ENCODE measurements around the gene PORCN.

DNA sequence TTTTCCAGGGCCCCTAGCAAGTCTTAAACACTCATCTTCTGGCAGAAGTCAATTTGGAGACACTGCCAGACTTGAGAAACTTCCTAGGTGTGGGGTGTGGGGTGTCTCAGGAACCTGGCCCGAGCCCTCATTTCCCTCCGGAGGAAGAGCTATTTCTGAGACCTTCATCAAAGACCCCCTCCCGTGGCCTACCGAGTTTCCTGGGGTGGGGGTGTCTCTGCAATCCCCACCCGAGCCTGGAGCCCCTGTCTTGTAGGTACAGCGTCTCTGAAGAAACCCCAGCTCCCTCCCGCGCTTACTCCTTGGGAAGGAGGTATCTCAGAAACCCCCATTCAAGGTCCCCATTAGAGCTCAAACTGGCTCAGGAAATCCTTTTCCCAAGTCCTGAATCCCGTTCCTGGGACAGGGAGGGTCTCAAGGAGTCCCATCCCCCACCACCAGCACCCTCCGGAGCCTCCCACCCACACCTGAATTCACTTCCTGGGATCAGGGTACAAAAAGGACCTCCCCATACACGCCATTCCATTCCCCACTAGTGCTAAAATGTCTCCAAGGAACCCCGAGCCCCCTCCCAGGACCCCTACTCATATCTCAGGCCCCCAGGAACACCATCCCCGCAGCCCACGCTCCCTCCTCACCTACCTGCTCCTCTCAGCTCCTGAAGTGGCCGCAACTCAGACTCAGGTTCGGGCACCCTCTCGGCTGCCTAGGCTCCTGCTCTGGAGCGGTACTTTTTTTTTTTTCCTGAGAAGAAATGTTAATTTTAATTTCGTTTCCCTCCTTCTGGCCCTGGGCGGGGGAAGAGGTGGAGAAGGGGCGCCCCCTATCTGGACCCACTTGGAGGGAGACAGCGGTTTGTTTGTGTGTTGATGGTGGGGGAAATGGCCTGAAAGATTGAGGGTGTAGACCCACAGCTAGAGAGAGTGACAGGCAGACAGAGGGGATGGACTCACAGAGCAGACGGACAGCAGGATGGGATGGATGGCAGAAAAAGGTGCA, 39.8 kb upstream of the PORCN start:
- TF ChIP-seq EZH2 (IDR thresholded peaks at IDR 0.05) (no peak), POLR2AphosphoS5 (IDR thresholded peaks at IDR 0.05; ENCODE audit: borderline replicate concordance, low read depth, low read length) (peak; percentile 32; the same call in 1 of the 2 replicates)
